Measurements from ENCODE around the gene LY6G6D.
A peak's percentile ranks its signal among the peaks of the same experiment; 100 is the strongest.

The LY6G6D gene

GRCh38 chr6:31715022-31715958 lies at the start of gene LY6G6D:
TSS of gene LY6G6D (plus strand) at chr6:31715348. CDS start at chr6:31715356, 8 bp downstream.
- Histone ChIP-seq H3K4me2 (peak within 1 kb of the TSS; percentile 46 to 68 (median 62)), H3K36me3 (no peaks in the 10 kb centered on the region), H3K4me1 (peaks cover 37 to 53% (median 47%) of the 10 kb centered on the region in 10 experiments), H3K4me3 (no peak within 1 kb of the TSS), H3K9me3 (replicated peaks in 1 of 11) (no peaks in the 10 kb centered on the region), H3K27me3 (no peaks in the 10 kb centered on the region), H3K9ac (peak within 1 kb of the TSS in 9 of 11 experiments; percentile 11 to 63 (median 45); a peak in 13 of 22 replicates), H4K20me1 (no peaks in the 10 kb centered on the region), H3K27ac (peak within 1 kb of the TSS in 6 of 11 experiments; percentile 7 to 46 (median 18); a peak in 10 of 22 replicates)
- TF ChIP-seq Cebpa-rat (IDR thresholded peaks at IDR 0.05): no peak

GRCh38 chr6:31665501-31666336 lies 49.4 kb upstream of the LY6G6D start, which contains the start of gene CSNK2B:
TSS of gene CSNK2B (plus strand) at chr6:31666080. CDS start at chr6:31666832, 752 bp downstream.
- no peak for TF ChIP-seq Cebpa-rat (IDR thresholded peaks at IDR 0.05)
- Histone ChIP-seq H3K4me3 (peak within 1 kb of the TSS; percentile 77 to 97 (median 95)), H4K20me1 (peaks cover 2 to 43% (median 24%) of the 10 kb centered on the region in 11 experiments; a peak in 17 of 22 replicates), H3K27me3 (no peaks in the 10 kb centered on the region), H3K27ac (peak within 1 kb of the TSS; percentile 77 to 99 (median 93)), H3K36me3 (peaks cover 42 to 70% (median 58%) of the 10 kb centered on the region in 11 experiments), H3K4me1 (peaks cover 47 to 69% (median 57%) of the 10 kb centered on the region in 10 experiments), H3K9ac (peak within 1 kb of the TSS; percentile 89 to 97 (median 94)), H3K4me2 (peak within 1 kb of the TSS; percentile 96 to 100 (median 99)), H3K9me3 (replicated peaks in 1 of 11) (no peaks in the 10 kb centered on the region)

DNA sequence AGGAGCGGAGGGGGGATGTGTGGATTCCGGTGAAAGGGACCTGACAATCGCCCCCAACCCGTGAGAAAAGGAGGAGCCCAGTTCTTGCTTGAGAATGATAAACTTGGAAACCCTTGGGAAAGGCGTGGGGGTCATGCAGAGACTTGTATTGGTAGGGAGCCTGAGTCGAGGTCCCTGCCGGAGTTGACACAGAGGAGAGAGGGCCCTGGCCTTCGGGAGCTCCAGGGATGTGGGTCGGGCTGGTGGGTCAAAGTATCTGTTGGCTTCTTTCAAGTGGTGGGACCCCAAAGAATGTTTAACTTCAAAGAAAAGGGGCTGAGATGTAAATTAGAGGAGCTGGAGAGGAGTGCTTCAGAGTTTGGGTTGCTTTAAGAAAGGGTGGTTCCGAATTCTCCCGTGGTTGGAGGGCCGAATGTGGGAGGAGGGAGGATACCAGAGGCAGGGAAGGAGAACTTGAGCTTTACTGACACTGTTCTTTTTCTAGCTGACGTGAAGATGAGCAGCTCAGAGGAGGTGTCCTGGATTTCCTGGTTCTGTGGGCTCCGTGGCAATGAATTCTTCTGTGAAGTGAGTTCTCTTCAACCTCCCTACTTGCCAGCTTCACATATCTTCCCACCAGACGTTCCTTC lies 48.7 kb upstream of the LY6G6D start:
- Histone ChIP-seq H3K4me1 (peaks cover 40 to 61% (median 49%) of the 10 kb centered on the region in 10 experiments), H3K9me3 (replicated peaks in 1 of 11) (no peaks in the 10 kb centered on the region), H3K4me3 (peak overlapping the region; percentile 77 to 97 (median 95)), H4K20me1 (peaks cover 2 to 51% (median 31%) of the 10 kb centered on the region in 11 experiments; a peak in 17 of 22 replicates), H3K4me2 (peak overlapping the region; percentile 78 to 98 (median 92)), H3K27ac (peak overlapping the region; percentile 66 to 99 (median 93)), H3K27me3 (no peaks in the 10 kb centered on the region), H3K36me3 (peaks cover 49 to 75% (median 65%) of the 10 kb centered on the region in 11 experiments), H3K9ac (peak overlapping the region; percentile 89 to 97 (median 94))
- TF ChIP-seq Cebpa-rat (IDR thresholded peaks at IDR 0.05): no peak

DNA sequence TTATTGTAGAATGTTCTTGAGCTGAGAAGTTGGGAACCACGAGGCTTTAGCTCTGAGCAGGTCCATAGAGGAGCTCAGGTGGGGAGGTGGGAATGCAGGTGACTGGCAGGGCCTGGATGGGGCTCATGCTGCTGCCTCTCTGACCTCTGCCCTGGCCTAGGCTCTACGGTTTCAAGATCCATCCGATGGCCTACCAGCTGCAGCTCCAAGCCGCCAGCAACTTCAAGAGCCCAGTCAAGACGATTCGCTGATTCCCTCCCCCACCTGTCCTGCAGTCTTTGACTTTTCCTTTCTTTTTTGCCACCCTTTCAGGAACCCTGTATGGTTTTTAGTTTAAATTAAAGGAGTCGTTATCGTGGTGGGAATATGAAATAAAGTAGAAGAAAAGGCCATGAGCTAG lies 45.5 kb upstream of the LY6G6D start, which contains the start of gene LY6G5B:
Gene LY6G5B (plus strand): TSS at position 301 of the 400 bp plus-strand sequence. CDS start 975 bp downstream, outside the sequence.
- H3K9ac ChIP-seq: peak within 1 kb of the TSS in 8 of 11 experiments; percentile 3 to 94 (median 26); a peak in 6 of 22 replicates
- peaks cover 73 to 82% (median 76%) of the 10 kb centered on the region in 11 experiments for H3K36me3 ChIP-seq

GRCh38 chr6:31676322-31676903 lies 38.7 kb upstream of the LY6G6D start:
- Histone ChIP-seq H3K9ac (peak overlapping the region in 2 of 11 experiments; percentile 1 to 29; a peak in 2 of 22 replicates), H3K4me1 (peaks cover 30 to 51% (median 46%) of the 10 kb centered on the region in 10 experiments), H4K20me1 (peaks cover 0 to 64% (median 11%) of the 10 kb centered on the region in 11 experiments; a peak in 12 of 22 replicates), H3K4me2 (peak overlapping the region; percentile 7 to 59 (median 21); a peak in 15 of 22 replicates), H3K36me3 (peaks cover 26 to 43% (median 34%) of the 10 kb centered on the region in 11 experiments), H3K4me3 (no peak overlapping the region), H3K27ac (no peak overlapping the region), H3K9me3 (replicated peaks in 1 of 11) (no peaks in the 10 kb centered on the region), H3K27me3 (no peaks in the 10 kb centered on the region)
- no peak for TF ChIP-seq Cebpa-rat (IDR thresholded peaks at IDR 0.05)

More for the DNA sequence above, 45.5 kb upstream of the LY6G6D start, which contains the start of gene LY6G5B:
- H3K27me3 ChIP-seq: no peaks in the 10 kb centered on the region
- no peak within 1 kb of the TSS for H3K4me3 ChIP-seq
- H3K4me2 ChIP-seq: 0 out of 22 replicates have a peak within 1 kb of the TSS, but pooled peaks of 1 of the 11 experiments have one; percentile 84
- no peak within 1 kb of the TSS for H3K27ac ChIP-seq
- peaks cover 11 to 32% (median 20%) of the 10 kb centered on the region in 10 experiments for H3K4me1 ChIP-seq
- TF ChIP-seq Cebpa-rat (IDR thresholded peaks at IDR 0.05): no peak
- peaks cover 2 to 70% (median 36%) of the 10 kb centered on the region in 11 experiments; a peak in 17 of 22 replicates for H4K20me1 ChIP-seq
- no peaks in the 10 kb centered on the region for H3K9me3 ChIP-seq (replicated peaks in 1 of 11)

DNA sequence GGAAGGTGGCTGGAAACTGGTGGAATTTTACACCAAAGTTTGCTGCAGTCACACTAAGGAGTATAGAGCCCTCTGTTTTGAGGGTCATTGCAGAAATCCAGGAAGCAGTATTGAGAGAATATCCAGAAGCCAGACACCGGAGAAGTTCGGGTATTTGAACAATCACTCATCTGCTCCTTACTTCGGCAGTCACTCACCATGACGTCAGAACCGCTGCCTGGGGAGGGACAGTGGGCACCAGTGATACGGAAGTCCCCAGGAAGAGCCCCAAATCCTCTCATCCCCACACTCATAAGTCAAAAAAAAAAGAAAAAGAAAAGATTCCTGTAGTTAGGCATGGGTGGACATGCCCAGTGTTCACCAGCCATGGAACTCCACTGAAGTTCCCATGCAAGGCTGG lies 38.2 kb upstream of the LY6G6D start:
- Histone ChIP-seq H4K20me1 (peaks cover 0 to 59% (median 10%) of the 10 kb centered on the region in 11 experiments; a peak in 12 of 22 replicates), H3K27ac (no peak overlapping the region), H3K36me3 (peaks cover 21 to 38% (median 29%) of the 10 kb centered on the region in 11 experiments), H3K4me1 (peaks cover 35 to 56% (median 51%) of the 10 kb centered on the region in 10 experiments), H3K9me3 (replicated peaks in 1 of 11) (no peaks in the 10 kb centered on the region), H3K27me3 (no peaks in the 10 kb centered on the region), H3K4me3 (no peak overlapping the region), H3K4me2 (peak overlapping the region in 7 of 11 experiments; percentile 16 to 59 (median 32); a peak in 10 of 22 replicates), H3K9ac (0 out of 22 replicates have a peak overlapping the region, but pooled peaks of 1 of the 11 experiments have one; percentile 29)
- TF ChIP-seq Cebpa-rat (IDR thresholded peaks at IDR 0.05): no peak

GRCh38 chr6:31677955-31678354 lies 37.2 kb upstream of the LY6G6D start:
- H3K27ac ChIP-seq: no peak overlapping the region
- H3K4me2 ChIP-seq: peak overlapping the region in 7 of 11 experiments; percentile 1 to 99 (median 22); a peak in 8 of 22 replicates
- H3K9ac ChIP-seq: no peak overlapping the region
- no peaks in the 10 kb centered on the region for H3K9me3 ChIP-seq (replicated peaks in 1 of 11)
- no peak overlapping the region for H3K4me3 ChIP-seq
- no peak for TF ChIP-seq Cebpa-rat (IDR thresholded peaks at IDR 0.05)
- peaks cover 36 to 64% (median 57%) of the 10 kb centered on the region in 10 experiments for H3K4me1 ChIP-seq
- peaks cover 0 to 52% (median 7%) of the 10 kb centered on the region in 11 experiments; a peak in 8 of 22 replicates for H4K20me1 ChIP-seq
- H3K27me3 ChIP-seq: no peaks in the 10 kb centered on the region
- peaks cover 10 to 30% (median 20%) of the 10 kb centered on the region in 11 experiments for H3K36me3 ChIP-seq
